Measurements from ENCODE around the gene PHC3. TPM values are rescaled to one million over a fixed set of nuclear protein-coding genes. Genes with fewer than 3 reads are reported as not detected.

The PHC3 gene
- total RNA-seq, 4 donors from 2014 or later = 45.2 to 113 (median 83.9) TPM

GRCh38 chr3:170151536-170151935 is 30.0 kb downstream of the PHC3 start:
- Histone ChIP-seq H3K9me3 (no peaks in the 10 kb centered on the region), H3K4me1 (peaks cover 10 to 51% (median 12%) of the 10 kb centered on the region in 3 donors), H3K27me3 (no peaks in the 10 kb centered on the region), H3K27ac (no peak overlapping the region), H3K36me3 (peaks cover 0 to 29% of the 10 kb centered on the region in 2 donors), H3K4me3 (no peak overlapping the region)
- TF ChIP-seq CTCF (IDR thresholded peaks at IDR 0.05) = no peak
- no peak for TF ChIP-seq POLR2A (IDR thresholded peaks at IDR 0.05)
- TF ChIP-seq EP300 (IDR thresholded peaks at IDR 0.05) = no peak
- TF ChIP-seq POLR2AphosphoS5 (IDR thresholded peaks at IDR 0.05) = no peak
- WGBS, 2 donors (ENCODE audit: low coverage in 1 of 2) = 17 to 62% methylated on average over 1 to 2 of the region's 2 CpGs
- ATAC-seq = no peak

- ATAC-seq = no peak
- H3K4me1 ChIP-seq = peaks cover 1 to 54% (median 3%) of the 10 kb centered on the region in 3 donors
- H3K36me3 ChIP-seq = peaks cover 0 to 25% of the 10 kb centered on the region in 2 donors
- TF ChIP-seq CTCF (IDR thresholded peaks at IDR 0.05) = no peak
- no peak for TF ChIP-seq POLR2AphosphoS5 (IDR thresholded peaks at IDR 0.05)
- no peak for TF ChIP-seq EP300 (IDR thresholded peaks at IDR 0.05)
- no peak for TF ChIP-seq POLR2A (IDR thresholded peaks at IDR 0.05)
- no peaks in the 10 kb centered on the region for H3K27me3 ChIP-seq
- H3K9me3 ChIP-seq = no peaks in the 10 kb centered on the region
- 95% methylated on average over 5 of the region's 5 CpGs; no CpG with 5 or more reads in 1 of the 2 donors for WGBS, 2 donors (ENCODE audit: low coverage in 1 of 2)
- H3K27ac ChIP-seq = no peak overlapping the region
- no peak overlapping the region for H3K4me3 ChIP-seq
These were observed 32.5 kb downstream of the PHC3 start for GRCh38 chr3:170149016-170149415.

- no peak overlapping the region for H3K4me3 ChIP-seq
- WGBS, 2 donors (ENCODE audit: low coverage in 1 of 2) = 81 to 93% methylated on average over 4 of the region's 4 CpGs
These were observed 36.3 kb downstream of the PHC3 start for GRCh38 chr3:170145278-170145677.

GRCh38 chr3:170144437-170144843 is 37.1 kb downstream of the PHC3 start:
- ATAC-seq = no peak
- Histone ChIP-seq H3K4me1 (peaks cover 0 to 36% (median 3%) of the 10 kb centered on the region in 3 donors), H3K9me3 (no peaks in the 10 kb centered on the region), H3K4me3 (no peak overlapping the region), H3K27ac (no peak overlapping the region), H3K27me3 (no peaks in the 10 kb centered on the region), H3K36me3 (peaks cover 0 to 34% of the 10 kb centered on the region in 2 donors)
- TF ChIP-seq POLR2A (IDR thresholded peaks at IDR 0.05) (no peak), EP300 (IDR thresholded peaks at IDR 0.05) (no peak), POLR2AphosphoS5 (IDR thresholded peaks at IDR 0.05) (no peak), CTCF (IDR thresholded peaks at IDR 0.05) (no peak)
- WGBS, 2 donors (ENCODE audit: low coverage in 1 of 2) = 90 to 100% methylated on average over 3 of the region's 3 CpGs

More at GRCh38 chr3:170145278-170145677, 36.3 kb downstream of the PHC3 start:
- peaks cover 0 to 36% of the 10 kb centered on the region in 2 donors for H3K36me3 ChIP-seq
- H3K27ac ChIP-seq = no peak overlapping the region
- no peaks in the 10 kb centered on the region for H3K9me3 ChIP-seq
- no peak for ATAC-seq
- TF ChIP-seq CTCF (IDR thresholded peaks at IDR 0.05) = no peak
- TF ChIP-seq POLR2A (IDR thresholded peaks at IDR 0.05) = no peak
- TF ChIP-seq POLR2AphosphoS5 (IDR thresholded peaks at IDR 0.05) = no peak
- no peak for TF ChIP-seq EP300 (IDR thresholded peaks at IDR 0.05)
- no peaks in the 10 kb centered on the region for H3K27me3 ChIP-seq
- peaks cover 0 to 35% (median 3%) of the 10 kb centered on the region in 3 donors for H3K4me1 ChIP-seq

GRCh38 chr3:170142373-170142772 is 39.2 kb downstream of the PHC3 start:
- WGBS, 2 donors (ENCODE audit: low coverage in 1 of 2) = 84 to 97% methylated on average over 2 of the region's 2 CpGs
- no peak for ATAC-seq

More at GRCh38 chr3:170142373-170142772, 39.2 kb downstream of the PHC3 start:
- Histone ChIP-seq H3K4me1 (peaks cover 0 to 36% (median 3%) of the 10 kb centered on the region in 3 donors), H3K9me3 (no peaks in the 10 kb centered on the region), H3K27ac (no peak overlapping the region), H3K36me3 (peaks cover 0 to 30% of the 10 kb centered on the region in 2 donors), H3K4me3 (no peak overlapping the region), H3K27me3 (no peaks in the 10 kb centered on the region)
- no peak for TF ChIP-seq EP300 (IDR thresholded peaks at IDR 0.05)
- no peak for TF ChIP-seq CTCF (IDR thresholded peaks at IDR 0.05)
- TF ChIP-seq POLR2A (IDR thresholded peaks at IDR 0.05) = no peak
- TF ChIP-seq POLR2AphosphoS5 (IDR thresholded peaks at IDR 0.05) = no peak

All from gastroesophageal sphincter (tissue), 4 donors.